ENCODE results near the gene SH3BGRL2. TPM values are rescaled to one million over a fixed set of nuclear protein-coding genes. Genes with fewer than 3 reads are reported as not detected.

The SH3BGRL2 gene
- total RNA-seq, 1 experiment from 2014 or later: 5.2 TPM

DNA sequence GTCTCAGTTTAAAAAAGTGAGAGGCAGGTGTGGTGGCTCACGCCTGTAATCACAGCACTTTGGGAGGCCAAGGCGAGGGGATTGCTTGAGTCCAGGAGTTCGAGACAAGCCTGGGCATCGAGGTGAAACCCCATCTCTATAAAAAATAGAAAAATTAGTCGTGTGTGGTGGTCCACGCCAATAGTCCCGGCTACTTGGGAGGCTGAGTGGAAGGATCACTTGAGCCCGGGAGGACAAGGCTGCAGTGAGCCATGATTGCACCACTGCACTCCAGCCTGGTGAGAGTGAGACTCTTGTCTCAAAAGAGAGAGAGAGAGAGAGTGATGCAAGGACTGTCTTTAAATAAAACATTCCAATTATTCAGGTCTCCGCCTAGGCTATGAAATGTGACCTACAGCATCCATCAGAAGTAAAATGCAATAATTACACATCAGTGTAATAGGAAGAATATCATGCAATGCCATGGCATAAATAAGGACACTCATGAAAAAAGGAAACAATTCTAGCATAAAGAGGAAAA, 81.5 kb downstream of the SH3BGRL2 start:
- Histone ChIP-seq H3K36me3 (ENCODE audit: control insufficient read depth in 1 of 2, insufficient read depth in 2 of 2, low read length in 2 of 2) (no peaks in the 10 kb centered on the region), H3K9me2 (ENCODE audit: insufficient read depth) (no peaks in the 10 kb centered on the region), H3K79me2 (ENCODE audit: insufficient read depth, low read length) (no peaks in the 10 kb centered on the region), H2AFZ (ENCODE audit: low read depth, low read length, poor library complexity, severe bottlenecking) (no peak overlapping the region), H3K9me3 (ENCODE audit: control insufficient read depth in 1 of 2, insufficient read depth in 1 of 2, low read depth in 1 of 2, low read length in 2 of 2) (no peaks in the 10 kb centered on the region), H3K4me3 (replicated peaks in 1 of 2; ENCODE audit: low read depth in 1 of 2, low read length in 2 of 2) (no peak overlapping the region), H3K27ac (ENCODE audit: low read depth, low read length) (no peak overlapping the region), H3K9ac (ENCODE audit: low read length) (no peak overlapping the region), H3K4me1 (ENCODE audit: control insufficient read depth in 1 of 2, insufficient read depth in 2 of 2, low read length in 2 of 2) (no peaks in the 10 kb centered on the region), H3K27me3 (ENCODE audit: insufficient read depth, low read length) (no peaks in the 10 kb centered on the region), H3K4me2 (ENCODE audit: low read length) (no peak overlapping the region), H4K20me1 (ENCODE audit: insufficient read depth) (no peaks in the 10 kb centered on the region)
- no peak for DNase-seq (ENCODE audit: low read depth, low spot score)
- POLR2A ChIA-PET: no interaction called here
- RAD21 ChIA-PET (ENCODE audit: low non-redundant PET in 1 of 2, low total read pairs in 2 of 2, uncharacterized antibody in 2 of 2, unreplicated experiment in 2 of 2): no interaction called here
- BruUV-seq (replicated peaks): no TSS peak
- no peak for TF ChIP-seq JUND (IDR thresholded peaks at IDR 0.05)
- no peak for TF ChIP-seq EGR1 (IDR thresholded peaks at IDR 0.05; ENCODE audit: low read depth)
- TF ChIP-seq, protein P1, sequence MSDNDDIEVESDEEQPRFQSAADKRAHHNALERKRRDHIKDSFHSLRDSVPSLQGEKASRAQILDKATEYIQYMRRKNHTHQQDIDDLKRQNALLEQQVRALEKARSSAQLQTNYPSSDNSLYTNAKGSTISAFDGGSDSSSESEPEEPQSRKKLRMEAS (IDR thresholded peaks at IDR 0.05): no peak
- TF ChIP-seq SIN3A (IDR thresholded peaks at IDR 0.05; ENCODE audit: low read depth): no peak
- no peak for TF ChIP-seq CEBPB (IDR thresholded peaks at IDR 0.05; ENCODE audit: low read depth)
- TF ChIP-seq POLR2AphosphoS5 (IDR thresholded peaks at IDR 0.05; ENCODE audit: low read depth, low read length): no peak
- no peak for TF ChIP-seq FOSL1 (IDR thresholded peaks at IDR 0.05; ENCODE audit: low read depth)
- no peak for TF ChIP-seq TCF7L2 (IDR thresholded peaks at IDR 0.05; ENCODE audit: borderline replicate concordance, extremely low read depth, insufficient read depth, insufficient read length)
- TF ChIP-seq YY1 (IDR thresholded peaks at IDR 0.05; ENCODE audit: extremely low read depth, insufficient replicate concordance, low read depth, low read length): no peak
- no peak for TF ChIP-seq EZH2phosphoT487 (IDR thresholded peaks at IDR 0.05; ENCODE audit: borderline replicate concordance)
- no peak for TF ChIP-seq RAD21 (IDR thresholded peaks at IDR 0.05; ENCODE audit: low read depth)
- no peak for TF ChIP-seq POLR2A (IDR thresholded peaks at IDR 0.05; ENCODE audit: borderline replicate concordance, extremely low read depth, insufficient read depth, insufficient read length)
- TF ChIP-seq, protein P2, sequence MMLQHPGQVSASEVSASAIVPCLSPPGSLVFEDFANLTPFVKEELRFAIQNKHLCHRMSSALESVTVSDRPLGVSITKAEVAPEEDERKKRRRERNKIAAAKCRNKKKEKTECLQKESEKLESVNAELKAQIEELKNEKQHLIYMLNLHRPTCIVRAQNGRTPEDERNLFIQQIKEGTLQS (IDR thresholded peaks at IDR 0.05): no peak
- intact Hi-C loops (cut with micrococcal nuclease): loop anchor here (1.0 to 2.0 kb wide), 2 partner anchors 142 to 308 kb away; no protein-coding TSS in a partner anchor
- CTCF ChIA-PET: no interaction called here
- ATAC-seq: no peak

Measured in HCT116 (cell line).